ENCODE measurements around the gene TRIL.

TRIL gene

GRCh38 chr7:28903730-28904577 is 54.2 kb downstream of the TRIL start:
- Histone ChIP-seq H3K4me3 (replicated peaks; ENCODE audit: insufficient read depth, low read length) (no peak overlapping the region), H3K27me3 (ENCODE audit: insufficient read depth, poor library complexity, severe bottlenecking) (no peaks in the 10 kb centered on the region), H3K27ac (replicated peaks) (no peak overlapping the region)
- TF ChIP-seq REST (IDR thresholded peaks at IDR 0.05; ENCODE audit: insufficient replicate concordance, low read depth) (no peak), SPI1 (IDR thresholded peaks at IDR 0.05; ENCODE audit: borderline replicate concordance, low read depth) (no peak), POLR2AphosphoS5 (IDR thresholded peaks at IDR 0.05; ENCODE audit: low read depth) (no peak), CTCF (IDR thresholded peaks at IDR 0.05; ENCODE audit: insufficient read depth, low read length) (no peak), GABPA (IDR thresholded peaks at IDR 0.05; ENCODE audit: low read depth) (no peak)
- DNase-seq (ENCODE audit: low read depth in 1 of 2, low spot score in 1 of 2), result no peak

Measured in HL-60 (cell line).